ENCODE results near the gene SPEF1.

The SPEF1 gene

GRCh38 chr20:3741836-3742458, 39.3 kb downstream of the SPEF1 start:
- peaks cover 6% of the 10 kb centered on the region for H3K27me3 Mint-ChIP-seq
- peaks cover 7% of the 10 kb centered on the region for H3K4me1 Mint-ChIP-seq (ENCODE audit: low read depth)
- H3K36me3 Mint-ChIP-seq (ENCODE audit: low read depth): no peaks in the 10 kb centered on the region
- H3K4me3 Mint-ChIP-seq: no peak overlapping the region
- H3K9me3 Mint-ChIP-seq: no peaks in the 10 kb centered on the region
- H3K27ac Mint-ChIP-seq: no peak overlapping the region

GRCh38 chr20:3740615-3741301, 40.5 kb downstream of the SPEF1 start:
- no peak overlapping the region for H3K4me3 Mint-ChIP-seq
- peaks cover 6% of the 10 kb centered on the region for H3K27me3 Mint-ChIP-seq
- no peak overlapping the region for H3K27ac Mint-ChIP-seq
- peaks cover 7% of the 10 kb centered on the region for H3K4me1 Mint-ChIP-seq (ENCODE audit: low read depth)
- H3K9me3 Mint-ChIP-seq: no peaks in the 10 kb centered on the region
- H3K36me3 Mint-ChIP-seq (ENCODE audit: low read depth): no peaks in the 10 kb centered on the region

- Mint-ChIP-seq H3K36me3 (ENCODE audit: low read depth) (no peaks in the 10 kb centered on the region), H3K27me3 (peaks cover 9% of the 10 kb centered on the region), H3K4me1 (ENCODE audit: low read depth) (peaks cover under 1% of the 10 kb centered on the region), H3K9me3 (no peaks in the 10 kb centered on the region), H3K27ac (no peak overlapping the region), H3K4me3 (no peak overlapping the region)
These were observed 41.3 kb downstream of the SPEF1 start for GRCh38 chr20:3739926-3740451.

- Mint-ChIP-seq H3K36me3 (ENCODE audit: low read depth) (no peaks in the 10 kb centered on the region), H3K4me3 (no peak overlapping the region), H3K4me1 (ENCODE audit: low read depth) (no peaks in the 10 kb centered on the region), H3K27ac (no peak overlapping the region), H3K9me3 (no peaks in the 10 kb centered on the region), H3K27me3 (peaks cover 5% of the 10 kb centered on the region)
These were observed 42.0 kb downstream of the SPEF1 start for GRCh38 chr20:3739054-3739925.

GRCh38 chr20:3738111-3739053, 42.9 kb downstream of the SPEF1 start:
- Mint-ChIP-seq H3K4me1 (ENCODE audit: low read depth) (no peaks in the 10 kb centered on the region), H3K27ac (no peak overlapping the region), H3K4me3 (no peak overlapping the region), H3K9me3 (no peaks in the 10 kb centered on the region), H3K27me3 (peaks cover 7% of the 10 kb centered on the region), H3K36me3 (ENCODE audit: low read depth) (no peaks in the 10 kb centered on the region)

GRCh38 chr20:3735768-3736167, 45.5 kb downstream of the SPEF1 start:
- peaks cover 24% of the 10 kb centered on the region for H3K27me3 Mint-ChIP-seq
- no peak overlapping the region for H3K4me3 Mint-ChIP-seq
- H3K36me3 Mint-ChIP-seq (ENCODE audit: low read depth): no peaks in the 10 kb centered on the region
- no peaks in the 10 kb centered on the region for H3K9me3 Mint-ChIP-seq
- H3K4me1 Mint-ChIP-seq (ENCODE audit: low read depth): no peaks in the 10 kb centered on the region
- no peak overlapping the region for H3K27ac Mint-ChIP-seq

GRCh38 chr20:3734111-3734843, 47.0 kb downstream of the SPEF1 start:
- Mint-ChIP-seq H3K36me3 (ENCODE audit: low read depth) (no peaks in the 10 kb centered on the region), H3K27me3 (peaks cover 26% of the 10 kb centered on the region), H3K9me3 (no peaks in the 10 kb centered on the region), H3K4me3 (no peak overlapping the region), H3K4me1 (ENCODE audit: low read depth) (no peaks in the 10 kb centered on the region), H3K27ac (no peak overlapping the region)

- peaks cover 26% of the 10 kb centered on the region for H3K27me3 Mint-ChIP-seq
- no peaks in the 10 kb centered on the region for H3K4me1 Mint-ChIP-seq (ENCODE audit: low read depth)
- no peak overlapping the region for H3K27ac Mint-ChIP-seq
- no peaks in the 10 kb centered on the region for H3K36me3 Mint-ChIP-seq (ENCODE audit: low read depth)
- no peaks in the 10 kb centered on the region for H3K9me3 Mint-ChIP-seq
- no peak overlapping the region for H3K4me3 Mint-ChIP-seq
These were observed 47.9 kb downstream of the SPEF1 start for GRCh38 chr20:3733119-3733995.

GRCh38 chr20:3732327-3733118, 48.7 kb downstream of the SPEF1 start, which contains the start of gene HSPA12B:
TSS of gene HSPA12B (plus strand) at chr20:3732685. CDS start at chr20:3738675, 5,990 bp downstream.
- Mint-ChIP-seq H3K27ac (no peak within 1 kb of the TSS), H3K27me3 (peaks cover 32% of the 10 kb centered on the region), H3K9me3 (no peaks in the 10 kb centered on the region), H3K36me3 (ENCODE audit: low read depth) (no peaks in the 10 kb centered on the region), H3K4me1 (ENCODE audit: low read depth) (no peaks in the 10 kb centered on the region), H3K4me3 (no peak within 1 kb of the TSS)

GRCh38 chr20:3731944-3732326, 49.3 kb downstream of the SPEF1 start:
- H3K4me1 Mint-ChIP-seq (ENCODE audit: low read depth): no peaks in the 10 kb centered on the region
- H3K9me3 Mint-ChIP-seq: no peaks in the 10 kb centered on the region
- no peak overlapping the region for H3K27ac Mint-ChIP-seq
- no peaks in the 10 kb centered on the region for H3K36me3 Mint-ChIP-seq (ENCODE audit: low read depth)
- H3K4me3 Mint-ChIP-seq: no peak overlapping the region
- H3K27me3 Mint-ChIP-seq: peaks cover 38% of the 10 kb centered on the region

GRCh38 chr20:3730803-3731672, 50.2 kb downstream of the SPEF1 start:
- no peak overlapping the region for H3K27ac Mint-ChIP-seq
- no peak overlapping the region for H3K4me3 Mint-ChIP-seq
- peaks cover 40% of the 10 kb centered on the region for H3K27me3 Mint-ChIP-seq
- no peaks in the 10 kb centered on the region for H3K36me3 Mint-ChIP-seq (ENCODE audit: low read depth)
- H3K4me1 Mint-ChIP-seq (ENCODE audit: low read depth): no peaks in the 10 kb centered on the region
- H3K9me3 Mint-ChIP-seq: no peaks in the 10 kb centered on the region

Measured in stimulated activated naive CD8-positive, alpha-beta T cell treated with anti-CD3 and anti-CD28 coated beads, Interleukin-15, Interleukin-2, amounts not matched to agents 100 ng/mL and 50 ng/mL, for 24 hours (primary cell).